MM.1S (cell line): ENCODE data around the gene PPM1A.

Source experiments
- DNase-seq: peaks from one replicate; pipeline ENCODE4 v3.0.0-alpha.2; 2015
- H2AFZ ChIP-seq: fragments of 300-600 bp; sonication (generic); 2 replicates; pipeline ENCODE4 v1.6.0; 2016; ENCODE audit warnings: antibody characterized with exemption, low read length
- H3F3A ChIP-seq: fragments of 300-600 bp; sonication (generic); 2 replicates; pipeline ENCODE4 v1.6.1; 2016; ENCODE audit warnings: mild to moderate bottlenecking, antibody characterized with exemption, low read length, moderate library complexity, mixed read lengths; ENCODE audit not compliant: insufficient read depth
- H3K27ac ChIP-seq: fragments of 300-600 bp; sonication (generic); 2 replicates; pipeline ENCODE4 v1.5.1; 2016; ENCODE audit warnings: mild to moderate bottlenecking, low read length
- H3K27me3 ChIP-seq: fragments of 300-600 bp; sonication (generic); replicated peaks from 2 replicates; pipeline ENCODE4 v1.6.0; 2016; ENCODE audit warnings: low read length; ENCODE audit not compliant: insufficient read depth
- H3K36me3 ChIP-seq: fragments of 300-600 bp; sonication (generic); replicated peaks from 2 replicates; pipeline ENCODE4 v1.6.1; 2016; ENCODE audit warnings: mild to moderate bottlenecking, low read length, mixed read lengths; ENCODE audit not compliant: insufficient read depth
- H3K4me1 ChIP-seq: fragments of 300-600 bp; sonication (generic); 2 replicates; pipeline ENCODE4 v1.6.1; 2016; ENCODE audit warnings: low read length, mixed read lengths
- H3K4me2 ChIP-seq: fragments of 300-600 bp; sonication (generic); 2 replicates; pipeline ENCODE4 v1.6.0; 2016; ENCODE audit warnings: low read depth, low read length
- H3K4me3 ChIP-seq: fragments of 300-600 bp; sonication (generic); 2 replicates; pipeline ENCODE4 v1.5.1; 2016; ENCODE audit warnings: low read length, mixed read lengths
- H3K79me2 ChIP-seq: fragments of 300-600 bp; sonication (generic); 2 replicates; pipeline ENCODE4 v1.6.1; 2016; ENCODE audit warnings: mixed run types, low read length, mixed read lengths
- H3K9ac ChIP-seq: fragments of 300-600 bp; sonication (generic); 2 replicates; pipeline ENCODE4 v1.6.1; 2016; ENCODE audit warnings: low read length, mixed read lengths
- H3K9me2 ChIP-seq: fragments of 300-600 bp; sonication (generic); replicated peaks from 2 replicates; pipeline ENCODE4 v1.6.1; 2016; ENCODE audit warnings: mild to moderate bottlenecking, low read length, mixed read lengths; ENCODE audit not compliant: insufficient read depth
- H3K9me3 ChIP-seq: fragments of 300-600 bp; sonication (generic); replicated peaks from 2 replicates; pipeline ENCODE4 v1.6.1; 2016; ENCODE audit warnings: mild to moderate bottlenecking, low read length, mixed read lengths; ENCODE audit not compliant: insufficient read depth
- H4K20me1 ChIP-seq: fragments of 300-600 bp; sonication (generic); 2 replicates; pipeline ENCODE4 v1.6.1; 2016; ENCODE audit warnings: mild to moderate bottlenecking, low read length, moderate library complexity, mixed read lengths; ENCODE audit not compliant: insufficient read depth
- EZH2 ChIP-seq: fragments of 300-600 bp; sonication (generic); optimal IDR thresholded peaks from 2 replicates; pipeline ENCODE3; 2017; ENCODE audit warnings: low read depth, mild to moderate bottlenecking, antibody characterized with exemption, low read length, mixed read lengths
- EZH2phosphoT487 ChIP-seq: fragments of 300-600 bp; sonication (generic); IDR thresholded peaks from 2 replicates; pipeline ENCODE4 v1.6.1; 2018; ENCODE audit warnings: antibody characterized with exemption, low read length
- TF ChIP-seq, protein P1 (sequence below): fragments of 300-600 bp; sonication (generic); IDR thresholded peaks from 2 replicates; pipeline ENCODE4 v1.5.1; 2016; ENCODE audit warnings: antibody characterized with exemption, low read length, mixed read lengths

PPM1A gene

DNA sequence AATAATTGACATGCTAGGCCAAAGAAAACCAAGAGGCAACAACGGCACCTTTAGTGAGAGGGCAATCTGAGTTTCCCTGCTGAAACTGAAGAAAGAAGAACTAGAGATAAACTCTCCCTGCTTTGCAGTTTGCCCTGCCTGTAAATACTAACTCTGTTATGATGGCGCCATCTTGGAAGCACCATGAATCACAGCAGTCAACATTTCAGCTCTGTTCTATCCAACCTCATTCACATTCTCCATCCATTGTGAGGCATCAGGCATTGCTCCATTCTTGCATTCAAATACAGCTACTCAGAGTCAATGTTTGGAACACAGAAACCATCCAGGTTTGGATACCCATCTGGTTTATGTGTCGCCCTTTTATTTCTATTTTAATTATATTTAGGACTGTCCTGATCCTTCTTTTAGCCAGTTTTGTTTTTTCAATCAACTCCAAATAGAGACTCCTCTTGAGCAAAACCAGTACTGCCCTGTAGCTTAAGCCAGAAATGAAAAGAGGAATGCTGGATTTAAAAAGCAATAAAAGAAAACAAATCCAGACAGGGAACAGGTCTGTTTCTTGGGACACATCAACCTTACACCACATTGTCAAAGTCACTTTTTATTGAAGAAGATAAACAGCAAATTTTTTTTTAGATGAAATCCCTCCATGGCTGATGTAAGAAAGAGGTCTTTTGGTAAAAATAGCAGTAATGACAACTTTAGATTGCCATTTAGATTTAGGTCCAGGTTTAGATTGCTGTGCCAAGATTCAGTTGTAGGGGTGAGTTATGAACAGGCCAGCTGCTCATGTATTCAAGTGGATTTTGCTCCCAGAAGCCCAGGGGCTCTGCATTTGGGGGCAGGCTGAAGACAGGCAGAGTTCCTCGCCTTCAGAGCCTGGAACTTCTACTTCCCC is 33.3 kb upstream of the PPM1A start:
- Histone ChIP-seq H3K27ac (no peak overlapping the region), H3K4me1 (no peaks in the 10 kb centered on the region), H3K9me2 (no peaks in the 10 kb centered on the region), H3K4me3 (no peak overlapping the region), H3F3A (no peaks in the 10 kb centered on the region), H4K20me1 (no peaks in the 10 kb centered on the region), H3K79me2 (no peaks in the 10 kb centered on the region), H3K36me3 (no peaks in the 10 kb centered on the region), H3K27me3 (no peaks in the 10 kb centered on the region), H2AFZ (no peak overlapping the region), H3K9me3 (no peaks in the 10 kb centered on the region), H3K4me2 (no peak overlapping the region), H3K9ac (no peak overlapping the region)
- no peak for DNase-seq
- no peak for TF ChIP-seq EZH2
- TF ChIP-seq, protein P1, sequence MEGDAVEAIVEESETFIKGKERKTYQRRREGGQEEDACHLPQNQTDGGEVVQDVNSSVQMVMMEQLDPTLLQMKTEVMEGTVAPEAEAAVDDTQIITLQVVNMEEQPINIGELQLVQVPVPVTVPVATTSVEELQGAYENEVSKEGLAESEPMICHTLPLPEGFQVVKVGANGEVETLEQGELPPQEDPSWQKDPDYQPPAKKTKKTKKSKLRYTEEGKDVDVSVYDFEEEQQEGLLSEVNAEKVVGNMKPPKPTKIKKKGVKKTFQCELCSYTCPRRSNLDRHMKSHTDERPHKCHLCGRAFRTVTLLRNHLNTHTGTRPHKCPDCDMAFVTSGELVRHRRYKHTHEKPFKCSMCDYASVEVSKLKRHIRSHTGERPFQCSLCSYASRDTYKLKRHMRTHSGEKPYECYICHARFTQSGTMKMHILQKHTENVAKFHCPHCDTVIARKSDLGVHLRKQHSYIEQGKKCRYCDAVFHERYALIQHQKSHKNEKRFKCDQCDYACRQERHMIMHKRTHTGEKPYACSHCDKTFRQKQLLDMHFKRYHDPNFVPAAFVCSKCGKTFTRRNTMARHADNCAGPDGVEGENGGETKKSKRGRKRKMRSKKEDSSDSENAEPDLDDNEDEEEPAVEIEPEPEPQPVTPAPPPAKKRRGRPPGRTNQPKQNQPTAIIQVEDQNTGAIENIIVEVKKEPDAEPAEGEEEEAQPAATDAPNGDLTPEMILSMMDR = no peak
- TF ChIP-seq EZH2phosphoT487 = no peak

DNA sequence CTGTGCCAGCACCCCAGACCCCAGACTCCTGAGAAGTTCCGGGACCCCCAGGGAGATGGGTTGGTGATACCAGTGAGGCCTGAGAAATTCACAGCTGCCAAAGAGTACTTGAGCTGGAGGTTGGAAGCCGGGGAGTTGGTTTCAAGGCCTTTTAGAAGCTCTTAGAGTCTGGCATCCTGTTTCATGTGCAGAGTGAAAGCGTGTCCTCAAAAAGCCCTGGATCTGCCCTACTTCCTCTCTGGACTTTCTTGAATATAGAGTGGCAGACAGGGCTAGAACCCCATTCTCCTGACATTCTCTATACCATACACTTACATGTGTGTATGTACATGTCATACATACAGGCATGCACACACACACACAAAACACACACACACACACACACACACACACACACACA is 31.3 kb upstream of the PPM1A start:
- Histone ChIP-seq H2AFZ (no peak overlapping the region), H3K9ac (no peak overlapping the region), H4K20me1 (no peaks in the 10 kb centered on the region), H3K27ac (no peak overlapping the region), H3K4me2 (no peak overlapping the region), H3K4me3 (no peak overlapping the region), H3K27me3 (no peaks in the 10 kb centered on the region), H3K9me2 (no peaks in the 10 kb centered on the region), H3K9me3 (no peaks in the 10 kb centered on the region), H3K4me1 (no peaks in the 10 kb centered on the region), H3K79me2 (no peaks in the 10 kb centered on the region), H3K36me3 (no peaks in the 10 kb centered on the region), H3F3A (no peaks in the 10 kb centered on the region)
- TF ChIP-seq EZH2phosphoT487 (no peak), EZH2 (no peak)
- TF ChIP-seq, protein P1 = no peak
- DNase-seq = no peak

DNA sequence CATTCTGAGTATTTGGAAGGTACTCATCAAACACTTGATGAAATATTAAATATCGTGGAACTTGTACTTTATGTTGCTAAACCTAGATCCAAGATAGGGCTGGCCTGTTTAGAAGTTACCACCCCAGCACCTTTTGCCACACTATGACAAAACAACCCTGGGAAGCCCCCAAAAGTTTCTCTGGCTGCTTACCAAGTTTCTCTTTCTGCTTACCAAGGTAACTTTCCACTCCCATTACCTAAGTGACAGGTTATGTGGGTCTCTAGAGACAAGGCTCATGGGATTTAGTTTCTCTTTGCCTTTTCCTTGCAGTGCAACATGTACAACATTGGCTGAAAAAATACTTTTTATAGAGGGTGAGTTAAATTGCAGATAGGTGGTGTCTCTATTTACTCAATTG is 28.9 kb upstream of the PPM1A start:
- Histone ChIP-seq H3K9me3 (no peaks in the 10 kb centered on the region), H4K20me1 (no peaks in the 10 kb centered on the region), H3K79me2 (no peaks in the 10 kb centered on the region), H3K9ac (no peak overlapping the region), H3K36me3 (no peaks in the 10 kb centered on the region), H3F3A (no peaks in the 10 kb centered on the region), H3K9me2 (no peaks in the 10 kb centered on the region), H2AFZ (no peak overlapping the region), H3K27ac (no peak overlapping the region), H3K4me2 (no peak overlapping the region), H3K4me3 (no peak overlapping the region), H3K27me3 (no peaks in the 10 kb centered on the region), H3K4me1 (no peaks in the 10 kb centered on the region)
- DNase-seq = no peak
- TF ChIP-seq EZH2 (no peak), EZH2phosphoT487 (no peak)
- TF ChIP-seq, protein P1 = no peak
